Subcutaneous abdominal adipose tissue (tissue), 5 donors: ENCODE results near the gene SLC2A4.

ENCODE experiments used
- H3K27ac ChIP-seq: one replicate; pipeline ENCODE4 v1.7.0; 2013; ENCODE audit warnings: low read depth, mild to moderate bottlenecking, inconsistent platforms, low read length, moderate library complexity
- H3K27me3 ChIP-seq, 5 donors: one replicate each; pipeline ENCODE4 v1.7.0; 2013; ENCODE audit warnings: low read length in 5 of 5, inconsistent platforms in 1 of 5; ENCODE audit not compliant: control insufficient read depth in 5 of 5, insufficient read depth in 4 of 5
- H3K36me3 ChIP-seq, 5 donors: one replicate each; pipeline ENCODE4 v1.7.0; 2013; ENCODE audit warnings: low read length in 5 of 5; ENCODE audit not compliant: control insufficient read depth in 5 of 5, insufficient read depth in 5 of 5
- H3K4me1 ChIP-seq, 5 donors: one replicate each; pipeline ENCODE4 v1.7.0; 2013; ENCODE audit warnings: low read length in 5 of 5, mild to moderate bottlenecking in 3 of 5, moderate library complexity in 1 of 5; ENCODE audit not compliant: control insufficient read depth in 5 of 5, insufficient read depth in 5 of 5
- H3K4me3 ChIP-seq, 5 donors: one replicate each; pipeline ENCODE4 v1.7.0; 2013; ENCODE audit warnings: low read length in 5 of 5, low read depth in 1 of 5
- H3K9ac ChIP-seq, 5 donors: one replicate each; pipeline ENCODE4 v1.7.0; 2013; ENCODE audit warnings: low read length in 5 of 5, mild to moderate bottlenecking in 4 of 5, moderate library complexity in 3 of 5
- H3K9me3 ChIP-seq, 5 donors: one replicate each; pipeline ENCODE4 v1.7.0; 2013; ENCODE audit warnings: low read length in 5 of 5; ENCODE audit not compliant: control insufficient read depth in 5 of 5
- donor health status: healthy.
- donor health status: healthy.
- donor health status: healthy.
- donor health status: healthy.
- donor health status: healthy.

SLC2A4 gene

GRCh38 chr17:7313088-7313889 is 31.8 kb downstream of the SLC2A4 start:
- Histone ChIP-seq H3K4me3 (peak overlapping the region in 1 of 5 donors; percentile 20), H3K36me3 (peaks cover 7 to 63% (median 58%) of the 10 kb centered on the region in 5 donors), H3K9me3 (no peaks in the 10 kb centered on the region), H3K27me3 (no peaks in the 10 kb centered on the region), H3K4me1 (peaks cover 15 to 57% (median 44%) of the 10 kb centered on the region in 5 donors), H3K27ac (no peak overlapping the region), H3K9ac (no peak overlapping the region)

- Histone ChIP-seq H3K9me3 (no peaks in the 10 kb centered on the region), H3K27me3 (no peaks in the 10 kb centered on the region), H3K4me1 (peaks cover 10 to 49% (median 40%) of the 10 kb centered on the region in 5 donors), H3K27ac (peak overlapping the region; percentile 90), H3K9ac (peak overlapping the region; percentile 75 to 92 (median 84)), H3K36me3 (peaks cover 7 to 71% (median 66%) of the 10 kb centered on the region in 5 donors), H3K4me3 (peak overlapping the region; percentile 68 to 87 (median 80))
Observed at GRCh38 chr17:7313890-7314718, 32.6 kb downstream of the SLC2A4 start.

- Histone ChIP-seq H3K36me3 (peaks cover 7 to 65% (median 62%) of the 10 kb centered on the region in 5 donors), H3K4me1 (peaks cover 5 to 41% (median 31%) of the 10 kb centered on the region in 5 donors)
Observed at GRCh38 chr17:7314719-7315569, 33.4 kb downstream of the SLC2A4 start, which contains the start of gene GPS2. TSS of gene GPS2 (minus strand) at chr17:7315360. CDS start at chr17:7315052, 308 bp downstream.

DNA sequence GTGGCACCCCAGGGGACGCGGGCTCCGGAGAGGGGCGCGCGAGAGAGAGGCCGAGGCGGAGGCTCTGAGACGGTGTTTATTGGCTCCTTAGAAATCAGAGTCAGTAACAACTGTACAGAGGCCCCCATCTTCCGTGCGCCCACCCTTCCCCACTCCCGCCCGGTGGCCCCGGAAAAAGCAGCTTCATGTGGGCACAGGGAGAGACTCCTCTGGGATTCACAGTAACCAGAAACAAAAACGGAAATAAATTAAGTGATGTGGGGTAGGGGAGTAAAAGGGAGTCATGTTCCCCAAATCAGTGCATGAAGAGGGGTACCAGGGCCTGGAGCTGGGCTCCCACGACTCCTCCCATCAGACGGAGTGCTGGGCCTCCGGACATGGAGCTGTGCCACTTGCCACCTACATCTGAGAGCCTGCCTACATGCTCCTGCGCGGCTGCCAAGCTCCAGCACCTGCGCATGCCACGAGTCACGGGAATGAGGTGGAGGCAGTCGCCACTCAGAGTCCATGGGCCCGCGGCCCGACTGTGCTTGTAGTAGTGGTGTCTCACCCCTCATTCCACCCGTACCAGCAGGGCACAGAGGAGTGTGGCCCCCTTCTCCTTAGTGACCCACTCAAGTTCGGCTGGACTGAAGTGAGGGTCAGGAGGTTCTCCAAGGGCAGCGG is 34.2 kb downstream of the SLC2A4 start:
- peaks cover 2 to 64% (median 61%) of the 10 kb centered on the region in 5 donors for H3K36me3 ChIP-seq
- H3K4me1 ChIP-seq = peaks cover 5 to 33% (median 29%) of the 10 kb centered on the region in 5 donors
- H3K27ac ChIP-seq = peak overlapping the region; percentile 90
- peak overlapping the region; percentile 31 to 87 (median 80) for H3K4me3 ChIP-seq
- peak overlapping the region in 4 of 5 donors; percentile 77 to 87 (median 82) for H3K9ac ChIP-seq
- no peaks in the 10 kb centered on the region for H3K9me3 ChIP-seq
- H3K27me3 ChIP-seq = no peaks in the 10 kb centered on the region

More at GRCh38 chr17:7314719-7315569, 33.4 kb downstream of the SLC2A4 start, which contains the start of gene GPS2:
- no peaks in the 10 kb centered on the region for H3K27me3 ChIP-seq
- peak within 1 kb of the TSS; percentile 75 to 92 (median 84) for H3K9ac ChIP-seq
- H3K27ac ChIP-seq = peak within 1 kb of the TSS; percentile 90
- no peaks in the 10 kb centered on the region for H3K9me3 ChIP-seq
- H3K4me3 ChIP-seq = peak within 1 kb of the TSS; percentile 68 to 87 (median 80)

DNA sequence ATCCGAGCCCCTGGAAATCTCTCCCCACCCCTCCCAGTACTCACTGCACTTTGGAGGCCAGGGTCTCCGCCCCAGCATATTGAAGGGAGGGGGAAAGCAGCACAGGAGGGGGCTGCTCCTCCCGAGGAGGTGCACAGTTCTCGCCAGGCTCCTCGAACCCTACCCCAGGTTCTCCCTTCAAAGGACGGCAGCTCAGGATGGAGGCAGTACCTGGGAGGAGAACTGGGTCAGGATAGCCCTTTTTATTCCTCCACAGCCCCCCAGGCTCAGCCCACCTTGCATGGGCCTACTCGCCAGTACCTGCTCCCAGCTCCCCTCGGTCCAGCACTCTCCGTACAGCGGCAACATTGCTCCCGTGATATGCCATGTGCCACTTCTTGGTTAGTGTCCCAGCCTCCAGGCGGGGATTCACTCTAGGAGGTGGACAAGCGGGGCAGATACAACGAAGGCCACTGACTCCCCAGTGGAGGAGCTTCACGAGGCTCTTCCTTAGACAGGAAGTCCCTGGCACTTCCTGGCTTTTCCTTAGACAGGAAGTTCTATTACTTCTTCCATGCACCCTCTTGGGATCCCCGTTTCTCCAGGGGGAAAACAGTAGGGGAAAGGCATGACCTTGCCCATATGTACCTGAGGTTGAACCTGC is 35.8 kb downstream of the SLC2A4 start:
- no peak overlapping the region for H3K4me3 ChIP-seq
- no peaks in the 10 kb centered on the region for H3K27me3 ChIP-seq
- no peaks in the 10 kb centered on the region for H3K9me3 ChIP-seq
- H3K4me1 ChIP-seq = peaks cover 3 to 33% (median 28%) of the 10 kb centered on the region in 5 donors
- no peak overlapping the region for H3K9ac ChIP-seq
- peaks cover 0 to 67% (median 64%) of the 10 kb centered on the region in 5 donors for H3K36me3 ChIP-seq
- H3K27ac ChIP-seq = no peak overlapping the region

- Histone ChIP-seq H3K27ac (no peak overlapping the region), H3K4me3 (no peak overlapping the region), H3K9ac (no peak overlapping the region), H3K36me3 (peaks cover 0 to 67% (median 64%) of the 10 kb centered on the region in 5 donors), H3K9me3 (no peaks in the 10 kb centered on the region), H3K4me1 (peaks cover 3 to 24% (median 24%) of the 10 kb centered on the region in 5 donors), H3K27me3 (no peaks in the 10 kb centered on the region)
Observed at GRCh38 chr17:7318121-7318860, 36.8 kb downstream of the SLC2A4 start.

DNA sequence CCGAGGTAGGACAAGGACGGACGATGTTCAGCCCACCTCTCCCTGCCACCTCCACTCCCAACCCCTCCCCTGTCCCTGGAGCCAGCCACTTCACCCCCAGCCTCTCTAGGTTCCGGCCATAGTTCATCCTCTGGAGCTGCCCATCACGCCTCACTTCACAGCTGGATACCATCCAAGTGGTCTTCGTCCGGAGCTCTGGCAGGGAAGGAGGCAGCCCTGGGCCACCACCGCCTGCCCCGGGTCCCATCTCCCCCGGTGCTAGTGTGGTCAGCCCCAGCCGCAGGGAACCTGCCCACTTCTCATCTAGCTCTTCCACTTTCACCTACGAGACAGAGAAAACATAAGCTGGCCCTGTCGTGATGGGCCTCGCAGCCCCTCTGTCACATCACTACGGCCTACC is 39.9 kb downstream of the SLC2A4 start:
- no peak overlapping the region for H3K9ac ChIP-seq
- H3K9me3 ChIP-seq = no peaks in the 10 kb centered on the region
- peaks cover 0 to 86% (median 85%) of the 10 kb centered on the region in 5 donors for H3K36me3 ChIP-seq
- no peaks in the 10 kb centered on the region for H3K27me3 ChIP-seq
- H3K4me3 ChIP-seq = no peak overlapping the region
- H3K27ac ChIP-seq = no peak overlapping the region
- H3K4me1 ChIP-seq = no peaks in the 10 kb centered on the region

- Histone ChIP-seq H3K9me3 (no peaks in the 10 kb centered on the region), H3K9ac (peak overlapping the region in 1 of 5 donors; percentile 14), H3K36me3 (peaks cover 0 to 86% (median 81%) of the 10 kb centered on the region in 5 donors), H3K27me3 (no peaks in the 10 kb centered on the region), H3K4me3 (no peak overlapping the region), H3K27ac (no peak overlapping the region), H3K4me1 (peaks cover 0 to 3% (median 0%) of the 10 kb centered on the region in 5 donors)
Observed at GRCh38 chr17:7322520-7323194, 41.1 kb downstream of the SLC2A4 start.
